Activated CD4-positive, alpha-beta memory T cell treated with anti-CD3 and anti-CD28 coated beads for 36 hours (primary cell): ENCODE data around the gene HEBP1. TPM values are rescaled to one million over a fixed set of nuclear protein-coding genes. Genes with fewer than 3 reads are reported as not detected.

Experiments used
- CTCF ChIA-PET: fragments of 350-600 bp; sonication (Branson Sonifier 250); formaldehyde crosslinking; loops from one replicate; lab custom pipeline; 2021; ENCODE audit warnings: antibody characterized with exemption, inconsistent platforms; lab: Charles Lee
- POLR2A ChIA-PET: fragments of 350-600 bp; sonication (Branson Sonifier 250); formaldehyde crosslinking; loops from one replicate; lab custom pipeline; 2021; ENCODE audit warnings: antibody characterized with exemption; lab: Charles Lee
- DNase-seq: peaks from one replicate; pipeline ENCODE4 v3.0.0-alpha.2; 2020
- H3K27ac Mint-ChIP-seq: one replicate; pipeline ENCODE4 v1.8.0; 2021; ENCODE audit warnings: mixed read lengths
- H3K27me3 Mint-ChIP-seq: one replicate; pipeline ENCODE4 v1.8.0; 2021; ENCODE audit warnings: mixed read lengths
- H3K36me3 Mint-ChIP-seq: one replicate; pipeline ENCODE4 v1.8.0; 2021; ENCODE audit warnings: mixed read lengths
- H3K4me1 Mint-ChIP-seq: one replicate; pipeline ENCODE4 v1.8.0; 2021; ENCODE audit warnings: low read depth, mixed read lengths
- H3K4me3 Mint-ChIP-seq: one replicate; pipeline ENCODE4 v1.8.0; 2021; ENCODE audit warnings: mild to moderate bottlenecking, mixed read lengths
- H3K9me3 Mint-ChIP-seq: one replicate; pipeline ENCODE4 v1.8.0; 2021; ENCODE audit warnings: mixed read lengths
- intact Hi-C: fragments of 100-400 bp; cut with micrococcal nuclease; formaldehyde crosslinking; loops from one replicate; pipeline ENCODE4 v1.15.1; 2023
- total RNA-seq, 2 experiments: library from RNA; stranded (reverse); gene quantifications; one replicate each; pipeline ENCODE4 v1.2.3, GENCODE V29; 2021

Gene HEBP1
- total RNA-seq, 2 experiments from 2014 or later = 20.5 to 22.4 TPM

DNA sequence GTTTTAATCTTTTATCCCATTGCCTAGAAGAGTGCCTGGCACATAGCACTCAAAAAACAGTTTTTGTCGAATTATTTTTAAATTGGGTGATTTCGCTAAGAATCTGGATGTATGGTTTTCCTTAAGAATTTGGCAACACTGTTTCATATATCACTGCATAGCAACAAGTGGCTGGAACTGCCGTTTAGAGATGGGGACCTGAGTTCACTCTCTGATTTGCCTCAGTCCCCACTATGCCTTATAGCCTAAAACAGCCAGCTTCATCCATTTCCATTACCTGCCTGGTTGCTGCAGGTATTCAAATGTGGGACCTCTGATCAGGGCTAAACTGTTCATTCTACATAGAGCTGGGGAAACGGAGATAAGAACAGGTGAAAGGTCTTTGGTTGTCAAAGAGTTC lies 1.8 kb downstream of the HEBP1 start:
- DNase-seq = no peak
- H3K9me3 Mint-ChIP-seq = no peaks in the 10 kb centered on the region
- H3K27ac Mint-ChIP-seq = no peak overlapping the region
- H3K4me1 Mint-ChIP-seq = peaks cover 25% of the 10 kb centered on the region
- H3K36me3 Mint-ChIP-seq = no peaks in the 10 kb centered on the region
- no peak overlapping the region for H3K4me3 Mint-ChIP-seq
- H3K27me3 Mint-ChIP-seq = peaks cover 6% of the 10 kb centered on the region
- ChIA-PET CTCF (interaction anchor here (1.6 to 2.3 kb wide), 3 partner anchors 82 to 258 kb away, joined by 4 to 8 read pairs (median 7); no protein-coding TSS in a partner anchor), POLR2A (no interaction called here)
- intact Hi-C loops = no loop called here

DNA sequence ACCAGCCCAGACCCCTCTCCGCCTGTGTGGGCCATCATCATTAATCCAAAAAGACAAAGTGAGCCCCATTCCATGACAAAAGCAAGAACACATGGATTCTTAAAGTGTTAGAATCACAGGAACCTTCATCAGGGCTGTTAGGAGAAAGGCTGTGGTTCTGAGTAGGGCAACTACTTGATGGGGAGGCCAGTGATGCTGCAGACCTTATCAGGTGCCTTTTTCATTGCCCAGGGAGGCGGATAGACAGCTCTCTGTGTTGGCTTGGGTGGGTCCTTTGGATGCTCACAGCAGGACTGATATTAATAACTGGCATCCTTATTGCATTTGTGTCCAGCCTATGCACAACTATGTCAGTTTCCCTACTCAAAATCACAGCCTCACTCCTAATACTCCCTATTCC lies 2.3 kb downstream of the HEBP1 start:
- Mint-ChIP-seq H3K36me3 (no peaks in the 10 kb centered on the region), H3K4me1 (peaks cover 28% of the 10 kb centered on the region), H3K4me3 (no peak overlapping the region), H3K27me3 (peaks cover 6% of the 10 kb centered on the region), H3K27ac (no peak overlapping the region), H3K9me3 (no peaks in the 10 kb centered on the region)
- ChIA-PET POLR2A (no interaction called here), CTCF (interaction anchor here (1.6 to 2.3 kb wide), 3 partner anchors 82 to 258 kb away, joined by 4 to 8 read pairs (median 7); no protein-coding TSS in a partner anchor)
- intact Hi-C loops = no loop called here
- DNase-seq = no peak

DNA sequence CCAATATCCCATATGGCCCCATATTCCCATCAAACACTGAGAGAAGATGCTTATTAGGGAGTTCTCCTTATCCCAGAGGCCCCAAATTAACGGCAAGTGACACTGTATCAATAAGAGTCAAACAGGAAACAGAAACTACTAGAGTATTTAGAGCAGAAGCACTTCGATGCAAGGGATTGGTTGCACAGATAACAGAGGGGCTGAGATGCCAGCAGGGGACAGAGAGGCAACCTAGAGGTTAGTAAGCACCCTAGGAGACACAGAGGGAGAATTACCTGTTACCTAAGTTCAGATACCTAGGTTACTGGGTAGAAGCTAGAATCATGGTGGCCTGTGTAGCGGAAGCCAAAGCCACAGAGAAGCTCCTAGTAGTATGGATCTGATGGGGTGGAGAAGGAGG lies 2.9 kb downstream of the HEBP1 start:
- no peak for DNase-seq
- Mint-ChIP-seq H3K4me1 (peaks cover 30% of the 10 kb centered on the region), H3K36me3 (no peaks in the 10 kb centered on the region), H3K27me3 (peaks cover 5% of the 10 kb centered on the region), H3K9me3 (no peaks in the 10 kb centered on the region), H3K4me3 (no peak overlapping the region), H3K27ac (no peak overlapping the region)
- ChIA-PET CTCF (interaction anchor here (0.7 to 2.3 kb wide), 4 partner anchors 10 to 214 kb away, joined by 3 to 8 read pairs (median 5); no protein-coding TSS in a partner anchor), POLR2A (no interaction called here)
- intact Hi-C loops = no loop called here

DNA sequence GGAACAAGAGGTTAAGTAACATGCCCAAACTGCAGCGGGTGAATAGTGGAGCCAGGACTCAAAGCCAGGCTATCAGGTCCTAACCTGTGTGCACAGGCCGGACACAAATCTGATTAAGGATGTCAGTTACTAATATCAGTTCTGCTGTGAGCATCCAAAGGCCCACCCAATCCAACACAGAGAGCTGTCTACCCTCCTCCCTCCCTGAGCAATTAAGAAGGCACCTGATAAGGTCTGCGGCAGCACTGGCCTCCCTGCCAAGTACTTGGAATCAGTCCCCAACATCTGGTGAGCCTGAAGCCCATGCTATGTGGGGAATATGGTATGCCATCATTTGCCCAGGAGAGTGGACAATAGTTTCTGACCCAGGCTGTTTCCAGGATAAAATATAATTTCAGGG lies 3.9 kb downstream of the HEBP1 start:
- DNase-seq = no peak
- intact Hi-C loops = no loop called here
- CTCF ChIA-PET = interaction anchor here (1.1 to 2.3 kb wide), 3 partner anchors 12 to 215 kb away, joined by 3 to 8 read pairs (median 3); no protein-coding TSS in a partner anchor
- POLR2A ChIA-PET = no interaction called here
- Mint-ChIP-seq H3K4me1 (peaks cover 25% of the 10 kb centered on the region), H3K27me3 (no peaks in the 10 kb centered on the region), H3K27ac (no peak overlapping the region), H3K36me3 (no peaks in the 10 kb centered on the region), H3K4me3 (no peak overlapping the region), H3K9me3 (no peaks in the 10 kb centered on the region)

DNA sequence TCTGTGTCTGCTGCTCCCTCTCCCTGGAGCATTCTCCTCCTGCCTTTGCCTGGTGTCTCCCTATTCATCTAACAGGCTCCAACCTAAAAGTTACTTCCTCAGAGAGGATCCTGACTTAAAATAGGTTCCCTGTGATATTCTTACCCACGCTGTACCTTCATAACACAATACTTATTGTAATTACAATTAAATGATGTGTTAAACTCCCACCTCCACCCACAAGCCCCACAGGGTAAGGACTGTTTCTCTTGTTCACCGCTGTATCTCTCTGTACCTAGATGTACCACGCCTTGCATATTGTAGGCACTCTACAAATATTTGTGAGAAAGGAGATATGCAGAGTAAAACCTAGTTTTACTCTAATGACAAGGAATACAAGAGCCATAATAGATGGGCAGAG lies 5.0 kb downstream of the HEBP1 start:
- no peak for DNase-seq
- intact Hi-C loops = no loop called here
- peaks cover 21% of the 10 kb centered on the region for H3K4me1 Mint-ChIP-seq
- no peaks in the 10 kb centered on the region for H3K9me3 Mint-ChIP-seq
- CTCF ChIA-PET = interaction anchor here (1.1 to 2.2 kb wide), 2 partner anchors 79 to 158 kb away, joined by 3 to 6 read pairs; no protein-coding TSS in a partner anchor
- POLR2A ChIA-PET = no interaction called here
- no peak overlapping the region for H3K27ac Mint-ChIP-seq
- H3K4me3 Mint-ChIP-seq = no peak overlapping the region
- H3K27me3 Mint-ChIP-seq = no peaks in the 10 kb centered on the region
- no peaks in the 10 kb centered on the region for H3K36me3 Mint-ChIP-seq

DNA sequence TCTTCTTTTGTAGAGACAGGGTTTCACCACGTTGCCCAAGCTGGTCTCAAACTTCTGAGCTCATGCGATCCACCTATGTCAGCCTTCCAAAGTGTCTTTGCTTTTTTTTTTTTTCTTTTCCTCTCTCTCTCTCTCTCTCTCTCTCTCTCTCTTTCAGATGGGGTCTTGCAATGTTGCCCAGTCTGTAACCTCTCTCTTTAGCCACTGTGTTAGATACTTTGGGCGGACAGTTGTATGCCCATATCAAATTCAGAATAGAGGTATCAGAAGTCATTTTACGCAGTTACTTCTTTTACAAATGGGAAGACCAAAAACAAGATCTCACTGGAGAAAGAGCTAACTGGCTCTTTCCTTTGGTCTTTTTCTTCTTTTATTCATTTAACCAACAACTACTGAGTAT lies 6.7 kb downstream of the HEBP1 start:
- peaks cover 11% of the 10 kb centered on the region for H3K4me1 Mint-ChIP-seq
- ChIA-PET CTCF (no interaction called here), POLR2A (no interaction called here)
- no peak overlapping the region for H3K27ac Mint-ChIP-seq
- DNase-seq = no peak
- H3K9me3 Mint-ChIP-seq = no peaks in the 10 kb centered on the region
- no peak overlapping the region for H3K4me3 Mint-ChIP-seq
- intact Hi-C loops = no loop called here
- peaks cover 4% of the 10 kb centered on the region for H3K36me3 Mint-ChIP-seq
- H3K27me3 Mint-ChIP-seq = no peaks in the 10 kb centered on the region

DNA sequence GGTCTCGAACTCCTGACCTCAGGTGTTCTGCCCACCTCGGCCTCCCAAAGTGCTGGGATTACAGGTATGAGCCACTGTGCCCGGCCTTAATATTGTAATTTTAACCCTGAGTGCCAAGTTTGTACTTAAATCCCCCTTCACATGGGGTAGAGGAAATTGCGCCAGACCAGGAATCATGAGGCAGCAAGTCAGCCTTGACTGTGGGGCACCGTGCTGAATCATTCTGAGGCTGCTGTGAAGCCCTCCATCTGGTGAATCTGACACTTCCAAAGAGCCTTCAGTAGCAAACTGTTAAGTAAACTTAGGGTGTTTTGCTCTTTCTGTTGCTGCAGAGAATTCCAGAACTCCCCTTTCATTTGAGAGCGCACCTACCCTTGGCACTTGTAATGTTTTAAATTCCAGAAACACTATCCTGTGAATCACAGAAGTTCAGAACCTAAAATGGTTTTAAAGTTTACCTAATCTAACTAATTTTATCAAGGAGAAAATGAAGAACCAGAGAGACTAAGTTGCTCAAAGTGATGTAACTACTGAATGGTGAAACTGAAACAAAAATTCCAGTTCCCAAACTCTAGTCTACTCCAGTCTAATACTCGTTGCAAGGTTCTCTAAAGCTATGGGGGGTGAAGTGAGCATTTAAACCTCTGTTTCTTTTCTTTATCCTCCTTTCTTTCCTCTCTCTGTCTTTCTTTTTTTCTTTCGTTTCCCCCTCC lies 7.5 kb downstream of the HEBP1 start:
- Mint-ChIP-seq H3K9me3 (no peaks in the 10 kb centered on the region), H3K4me1 (peaks cover 11% of the 10 kb centered on the region), H3K27me3 (no peaks in the 10 kb centered on the region), H3K27ac (no peak overlapping the region), H3K4me3 (no peak overlapping the region), H3K36me3 (peaks cover 4% of the 10 kb centered on the region)
- intact Hi-C loops = no loop called here
- DNase-seq = no peak
- POLR2A ChIA-PET = no interaction called here
- CTCF ChIA-PET = no interaction called here

DNA sequence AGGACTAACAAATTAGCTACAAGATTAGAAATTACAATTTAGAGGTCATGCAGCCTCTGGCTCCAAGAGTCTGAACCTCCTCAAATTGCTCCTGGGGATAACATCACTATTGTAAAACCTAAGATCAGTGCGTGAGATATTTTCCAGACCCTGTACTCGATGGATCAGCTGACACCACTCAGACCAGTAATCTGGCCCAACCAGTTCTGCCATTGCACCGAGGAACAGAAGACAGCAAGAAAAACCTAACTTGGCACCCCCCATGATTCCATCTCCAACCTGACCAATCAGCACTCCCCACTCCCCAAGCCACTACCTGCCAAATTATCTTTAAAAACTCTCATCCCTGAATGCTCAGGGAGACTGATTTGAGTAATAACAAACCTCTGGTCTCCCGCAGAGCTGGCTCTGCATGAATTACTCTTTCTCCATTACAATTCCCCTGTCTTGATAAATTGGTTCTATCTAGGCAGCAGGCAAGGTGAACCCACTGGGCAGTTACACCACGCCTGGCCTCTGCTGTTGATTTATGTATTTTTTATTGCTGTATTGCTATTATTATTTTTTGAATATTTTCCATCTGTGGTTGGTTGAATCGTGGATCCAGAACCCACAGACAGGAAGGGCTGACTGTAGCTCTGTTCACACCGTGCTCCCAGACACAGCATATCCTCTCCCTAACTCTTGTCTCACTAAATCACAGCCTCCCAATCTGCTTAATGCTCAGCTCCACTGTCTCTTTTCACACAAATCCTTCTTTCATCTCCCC lies 9.2 kb downstream of the HEBP1 start:
- ChIA-PET POLR2A (no interaction called here), CTCF (no interaction called here)
- DNase-seq = no peak
- peaks cover 6% of the 10 kb centered on the region for H3K4me1 Mint-ChIP-seq
- peaks cover 7% of the 10 kb centered on the region for H3K36me3 Mint-ChIP-seq
- H3K27ac Mint-ChIP-seq = no peak overlapping the region
- intact Hi-C loops = no loop called here
- no peak overlapping the region for H3K4me3 Mint-ChIP-seq
- no peaks in the 10 kb centered on the region for H3K27me3 Mint-ChIP-seq
- no peaks in the 10 kb centered on the region for H3K9me3 Mint-ChIP-seq

DNA sequence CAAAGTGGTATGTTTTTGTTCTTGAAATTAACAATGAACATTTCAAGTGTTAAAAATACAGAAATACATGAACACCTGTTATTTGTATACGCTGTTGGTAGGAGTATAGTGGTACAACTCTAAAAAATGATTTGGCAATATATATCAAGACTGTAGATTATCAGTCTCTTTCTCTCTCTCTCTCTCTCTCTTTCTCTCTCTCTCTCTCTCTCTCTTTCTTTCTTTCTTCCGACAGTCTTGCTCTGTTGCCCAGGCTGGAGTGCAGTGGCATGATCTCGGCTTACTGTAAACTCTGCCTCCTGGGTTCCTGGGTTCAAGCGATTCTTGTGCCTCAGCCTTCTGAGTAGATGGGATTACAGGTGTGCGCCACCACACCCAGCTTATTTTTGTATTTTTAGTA lies 12.6 kb downstream of the HEBP1 start:
- H3K4me1 Mint-ChIP-seq = peaks cover 2% of the 10 kb centered on the region
- no peak for DNase-seq

DNA sequence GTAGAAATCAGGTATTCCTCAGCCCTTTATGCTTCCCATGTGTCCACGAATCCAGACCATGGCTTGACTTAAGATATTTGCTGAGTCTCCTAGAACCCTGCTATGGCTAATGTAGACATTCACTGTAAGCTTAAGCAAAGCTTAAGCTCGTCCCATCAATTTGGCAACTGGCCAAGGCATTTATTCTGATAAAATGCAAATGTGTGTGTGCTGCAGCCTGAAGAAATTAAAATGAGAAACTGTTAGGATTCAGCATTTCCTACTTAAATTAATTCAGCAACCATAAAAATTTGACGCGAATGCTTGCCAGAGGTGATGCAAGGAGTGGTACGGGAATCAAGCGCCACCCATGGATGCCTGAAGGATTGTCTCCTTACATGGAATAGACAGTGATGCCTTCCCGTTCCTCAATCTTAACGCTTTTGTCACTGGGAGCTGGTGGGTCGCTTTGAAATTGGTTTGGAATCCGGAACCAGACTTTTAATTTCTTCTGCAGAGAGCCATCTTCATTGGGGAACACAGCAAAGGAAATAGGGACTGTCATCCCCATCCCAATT lies 13.2 kb downstream of the HEBP1 start:
- intact Hi-C loops = loop anchor here (2.0 kb wide), 1 partner anchor 224 kb away; no protein-coding TSS in a partner anchor
- CTCF ChIA-PET = interaction anchor here (0.9 to 2.3 kb wide), 6 partner anchors 10 to 225 kb away, joined by 3 to 26 read pairs (median 5); partner anchors contain the start of gene FAM234B
- Mint-ChIP-seq H3K4me3 (no peak overlapping the region), H3K36me3 (peaks cover 9% of the 10 kb centered on the region), H3K27ac (no peak overlapping the region), H3K4me1 (peaks cover 2% of the 10 kb centered on the region), H3K27me3 (no peaks in the 10 kb centered on the region), H3K9me3 (no peaks in the 10 kb centered on the region)
- POLR2A ChIA-PET = interaction anchor here (0.6 kb wide), 1 partner anchor 76 kb away, joined by 3 read pairs; no protein-coding TSS in a partner anchor
- no peak for DNase-seq

More for the DNA sequence above, 12.6 kb downstream of the HEBP1 start:
- H3K9me3 Mint-ChIP-seq = no peaks in the 10 kb centered on the region
- intact Hi-C loops = loop anchor here (2.0 kb wide), 1 partner anchor 223 kb away; no protein-coding TSS in a partner anchor
- H3K4me3 Mint-ChIP-seq = no peak overlapping the region
- H3K27ac Mint-ChIP-seq = no peak overlapping the region
- no peaks in the 10 kb centered on the region for H3K27me3 Mint-ChIP-seq
- CTCF ChIA-PET = interaction anchor here (0.7 to 1.4 kb wide), 3 partner anchors 10 to 225 kb away, joined by 3 to 6 read pairs (median 3); no protein-coding TSS in a partner anchor
- POLR2A ChIA-PET = no interaction called here
- H3K36me3 Mint-ChIP-seq = peaks cover 9% of the 10 kb centered on the region

DNA sequence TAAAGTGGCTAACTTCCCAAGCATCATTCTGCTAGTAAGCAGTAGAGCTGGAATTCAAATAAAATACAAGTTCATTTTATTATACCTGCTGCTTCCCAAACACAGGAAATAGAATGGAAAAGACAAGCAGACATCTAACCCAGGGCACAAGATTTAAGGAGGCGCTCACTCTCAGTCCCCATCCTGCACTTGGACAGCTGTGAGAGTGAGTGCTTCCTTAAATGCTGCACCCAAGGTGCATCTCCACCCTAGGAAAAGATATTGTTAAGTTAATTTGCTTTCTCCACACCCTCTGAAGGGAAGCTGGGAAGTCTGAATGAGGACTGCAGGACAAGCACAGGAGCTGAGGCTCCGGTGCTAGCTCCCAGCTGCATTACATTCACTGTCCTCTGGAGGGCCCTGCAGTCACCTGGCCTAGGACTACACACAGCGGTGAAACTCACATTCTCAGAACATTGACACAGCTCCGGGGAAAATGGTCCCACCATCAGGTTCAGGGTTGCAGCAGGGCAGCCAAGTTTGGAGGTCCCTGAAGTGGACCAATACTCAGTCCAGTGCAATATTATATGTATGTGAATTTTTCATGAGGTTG lies 14.2 kb downstream of the HEBP1 start:
- H3K27ac Mint-ChIP-seq = no peak overlapping the region
- H3K4me1 Mint-ChIP-seq = peaks cover 2% of the 10 kb centered on the region
- CTCF ChIA-PET = interaction anchor here (0.5 to 2.3 kb wide), 14 partner anchors 9 to 624 kb away, joined by 3 to 26 read pairs (median 4); partner anchors contain the start of gene FAM234B
- peak; percentile 42 for DNase-seq
- no peaks in the 10 kb centered on the region for H3K27me3 Mint-ChIP-seq
- intact Hi-C loops = loop anchor here (2.0 kb wide), 1 partner anchor 225 kb away; no protein-coding TSS in a partner anchor
- POLR2A ChIA-PET = no interaction called here
- peaks cover 9% of the 10 kb centered on the region for H3K36me3 Mint-ChIP-seq
- no peak overlapping the region for H3K4me3 Mint-ChIP-seq
- H3K9me3 Mint-ChIP-seq = no peaks in the 10 kb centered on the region
